Measurements from ENCODE around the gene GOLIM4. TPM values are rescaled to one million over a fixed set of nuclear protein-coding genes. Genes with fewer than 3 reads are reported as not detected.

GOLIM4 gene
- total RNA-seq, 1 donor from 2014 or later: 43.1 TPM

GRCh38 chr3:168080022-168080421, 15.7 kb downstream of the GOLIM4 start:
- Histone ChIP-seq H3K4me3 (no peak overlapping the region), H3K27me3 (no peaks in the 10 kb centered on the region), H3K9me3 (no peaks in the 10 kb centered on the region), H3K4me1 (no peaks in the 10 kb centered on the region), H3K36me3 (no peaks in the 10 kb centered on the region), H3K27ac (no peak overlapping the region)
- no peak for DNase-seq (ENCODE audit: low spot score in 2 of 2)
- no peak for TF ChIP-seq CTCF (IDR thresholded peaks at IDR 0.05)
- intact Hi-C loops (cut with DNase I): no loop called here

GRCh38 chr3:168077091-168077490, 18.6 kb downstream of the GOLIM4 start:
- intact Hi-C loops (cut with DNase I): no loop called here
- H3K9me3 ChIP-seq: no peaks in the 10 kb centered on the region

GRCh38 chr3:168073842-168074605, 21.7 kb downstream of the GOLIM4 start:
- Histone ChIP-seq H3K27me3 (no peaks in the 10 kb centered on the region), H3K36me3 (no peaks in the 10 kb centered on the region), H3K27ac (no peak overlapping the region), H3K4me1 (no peaks in the 10 kb centered on the region), H3K4me3 (no peak overlapping the region), H3K9me3 (no peaks in the 10 kb centered on the region)
- intact Hi-C loops (cut with DNase I): no loop called here
- DNase-seq (ENCODE audit: low spot score in 2 of 2): no peak
- TF ChIP-seq CTCF (IDR thresholded peaks at IDR 0.05): no peak

More at GRCh38 chr3:168077091-168077490, 18.6 kb downstream of the GOLIM4 start:
- Histone ChIP-seq H3K27ac (no peak overlapping the region), H3K27me3 (no peaks in the 10 kb centered on the region), H3K4me3 (no peak overlapping the region), H3K36me3 (no peaks in the 10 kb centered on the region), H3K4me1 (no peaks in the 10 kb centered on the region)
- no peak for DNase-seq (ENCODE audit: low spot score in 2 of 2)
- no peak for TF ChIP-seq CTCF (IDR thresholded peaks at IDR 0.05)

- intact Hi-C loops (cut with DNase I): no loop called here
- H3K4me3 ChIP-seq: no peak overlapping the region
- H3K27ac ChIP-seq: no peak overlapping the region
- no peaks in the 10 kb centered on the region for H3K4me1 ChIP-seq
- TF ChIP-seq CTCF (IDR thresholded peaks at IDR 0.05): no peak
- no peak for DNase-seq (ENCODE audit: low spot score in 2 of 2)
- H3K36me3 ChIP-seq: no peaks in the 10 kb centered on the region
- H3K9me3 ChIP-seq: no peaks in the 10 kb centered on the region
- H3K27me3 ChIP-seq: no peaks in the 10 kb centered on the region
Measured at GRCh38 chr3:168072323-168072650, 23.4 kb downstream of the GOLIM4 start.

GRCh38 chr3:168071591-168072322, 24.0 kb downstream of the GOLIM4 start:
- no peaks in the 10 kb centered on the region for H3K4me1 ChIP-seq
- TF ChIP-seq CTCF (IDR thresholded peaks at IDR 0.05): no peak
- intact Hi-C loops (cut with DNase I): no loop called here
- H3K27me3 ChIP-seq: no peaks in the 10 kb centered on the region
- no peak overlapping the region for H3K27ac ChIP-seq
- no peaks in the 10 kb centered on the region for H3K9me3 ChIP-seq
- H3K36me3 ChIP-seq: no peaks in the 10 kb centered on the region
- no peak overlapping the region for H3K4me3 ChIP-seq
- DNase-seq (ENCODE audit: low spot score in 2 of 2): no peak

Measured in ascending aorta (tissue), 2 donors.